SK-N-SH (cell line): ENCODE data around the gene ZNF891.
A peak's percentile ranks its signal among the peaks of the same experiment; 100 is the strongest.

Experiments
- FOSL2 ChIP-seq: IDR thresholded peaks from 2 replicates; pipeline ENCODE4 v1.4.0; 2012; ENCODE audit warnings: low read depth, mild to moderate bottlenecking, moderate library complexity, borderline replicate concordance
- GABPA ChIP-seq: IDR thresholded peaks from 2 replicates; pipeline ENCODE4 v1.4.0; 2012; ENCODE audit warnings: low read depth, mild to moderate bottlenecking
- POLR2AphosphoS5 ChIP-seq: IDR thresholded peaks from 2 replicates; pipeline ENCODE4 v1.6.1; 2012; ENCODE audit warnings: low read depth, low read length
- RCOR1 ChIP-seq: fragments of 150-350 bp; IDR thresholded peaks from 2 replicates; pipeline ENCODE4 v1.6.1; 2017; ENCODE audit warnings: antibody characterized with exemption, low read length
- TAF1 ChIP-seq: IDR thresholded peaks from 2 replicates; pipeline ENCODE4 v1.6.1; 2012; ENCODE audit warnings: low read depth, mild to moderate bottlenecking, low read length, moderate library complexity, borderline replicate concordance
- TEAD4 ChIP-seq: IDR thresholded peaks from 2 replicates; pipeline ENCODE4 v1.4.0; 2012; ENCODE audit warnings: mild to moderate bottlenecking, borderline replicate concordance; ENCODE audit not compliant: insufficient read depth
- TF ChIP-seq, protein P1 (sequence below): fragments of 200-600 bp; sonication (generic); IDR thresholded peaks from 2 replicates; pipeline ENCODE4 v1.6.1; 2017; ENCODE audit warnings: antibody characterized with exemption, mild to moderate bottlenecking, moderate library complexity
- TF ChIP-seq, protein P2 (sequence below): IDR thresholded peaks from 2 replicates; pipeline ENCODE4 v1.6.1; 2012; ENCODE audit warnings: mild to moderate bottlenecking, low read depth, low read length, moderate library complexity

DNA sequence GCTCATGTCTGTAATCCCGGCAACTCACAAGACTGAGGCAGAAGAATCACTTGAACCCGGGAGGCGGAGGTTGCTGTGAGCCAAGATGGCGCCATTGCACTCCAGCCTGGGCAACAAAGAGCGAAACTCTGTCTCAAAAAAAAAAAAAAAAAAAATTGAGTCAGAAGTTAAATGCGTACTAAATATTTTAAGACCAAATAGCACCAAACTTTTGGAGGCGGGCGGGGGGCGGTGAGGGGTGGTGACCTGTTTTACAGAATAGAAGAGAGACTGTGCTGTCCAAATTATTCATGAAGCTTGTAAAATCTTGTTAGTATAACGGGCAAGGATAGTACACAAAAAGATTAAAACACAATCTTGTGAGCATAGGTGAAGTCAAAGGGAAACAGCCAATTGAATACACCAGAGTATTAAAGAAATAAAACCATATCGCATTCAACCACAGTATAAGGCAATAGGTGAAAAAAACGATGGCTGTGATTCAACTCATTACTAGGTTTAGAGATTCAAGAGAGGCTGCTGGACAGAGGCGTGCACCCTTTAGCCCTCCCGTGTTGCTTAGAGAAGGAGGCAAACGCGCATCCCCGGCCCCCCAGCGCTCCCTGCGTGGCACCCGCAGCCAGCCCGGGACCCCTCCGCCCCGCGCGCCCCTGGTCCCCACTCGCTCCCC is 571 bp downstream of the ZNF891 start:
- TF ChIP-seq GABPA (no peak), TEAD4 (no peak), POLR2AphosphoS5 (no peak), RCOR1 (no peak), TAF1 (no peak), FOSL2 (no peak)
- TF ChIP-seq, protein P1, sequence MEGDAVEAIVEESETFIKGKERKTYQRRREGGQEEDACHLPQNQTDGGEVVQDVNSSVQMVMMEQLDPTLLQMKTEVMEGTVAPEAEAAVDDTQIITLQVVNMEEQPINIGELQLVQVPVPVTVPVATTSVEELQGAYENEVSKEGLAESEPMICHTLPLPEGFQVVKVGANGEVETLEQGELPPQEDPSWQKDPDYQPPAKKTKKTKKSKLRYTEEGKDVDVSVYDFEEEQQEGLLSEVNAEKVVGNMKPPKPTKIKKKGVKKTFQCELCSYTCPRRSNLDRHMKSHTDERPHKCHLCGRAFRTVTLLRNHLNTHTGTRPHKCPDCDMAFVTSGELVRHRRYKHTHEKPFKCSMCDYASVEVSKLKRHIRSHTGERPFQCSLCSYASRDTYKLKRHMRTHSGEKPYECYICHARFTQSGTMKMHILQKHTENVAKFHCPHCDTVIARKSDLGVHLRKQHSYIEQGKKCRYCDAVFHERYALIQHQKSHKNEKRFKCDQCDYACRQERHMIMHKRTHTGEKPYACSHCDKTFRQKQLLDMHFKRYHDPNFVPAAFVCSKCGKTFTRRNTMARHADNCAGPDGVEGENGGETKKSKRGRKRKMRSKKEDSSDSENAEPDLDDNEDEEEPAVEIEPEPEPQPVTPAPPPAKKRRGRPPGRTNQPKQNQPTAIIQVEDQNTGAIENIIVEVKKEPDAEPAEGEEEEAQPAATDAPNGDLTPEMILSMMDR, result no peak
- TF ChIP-seq, protein P2, sequence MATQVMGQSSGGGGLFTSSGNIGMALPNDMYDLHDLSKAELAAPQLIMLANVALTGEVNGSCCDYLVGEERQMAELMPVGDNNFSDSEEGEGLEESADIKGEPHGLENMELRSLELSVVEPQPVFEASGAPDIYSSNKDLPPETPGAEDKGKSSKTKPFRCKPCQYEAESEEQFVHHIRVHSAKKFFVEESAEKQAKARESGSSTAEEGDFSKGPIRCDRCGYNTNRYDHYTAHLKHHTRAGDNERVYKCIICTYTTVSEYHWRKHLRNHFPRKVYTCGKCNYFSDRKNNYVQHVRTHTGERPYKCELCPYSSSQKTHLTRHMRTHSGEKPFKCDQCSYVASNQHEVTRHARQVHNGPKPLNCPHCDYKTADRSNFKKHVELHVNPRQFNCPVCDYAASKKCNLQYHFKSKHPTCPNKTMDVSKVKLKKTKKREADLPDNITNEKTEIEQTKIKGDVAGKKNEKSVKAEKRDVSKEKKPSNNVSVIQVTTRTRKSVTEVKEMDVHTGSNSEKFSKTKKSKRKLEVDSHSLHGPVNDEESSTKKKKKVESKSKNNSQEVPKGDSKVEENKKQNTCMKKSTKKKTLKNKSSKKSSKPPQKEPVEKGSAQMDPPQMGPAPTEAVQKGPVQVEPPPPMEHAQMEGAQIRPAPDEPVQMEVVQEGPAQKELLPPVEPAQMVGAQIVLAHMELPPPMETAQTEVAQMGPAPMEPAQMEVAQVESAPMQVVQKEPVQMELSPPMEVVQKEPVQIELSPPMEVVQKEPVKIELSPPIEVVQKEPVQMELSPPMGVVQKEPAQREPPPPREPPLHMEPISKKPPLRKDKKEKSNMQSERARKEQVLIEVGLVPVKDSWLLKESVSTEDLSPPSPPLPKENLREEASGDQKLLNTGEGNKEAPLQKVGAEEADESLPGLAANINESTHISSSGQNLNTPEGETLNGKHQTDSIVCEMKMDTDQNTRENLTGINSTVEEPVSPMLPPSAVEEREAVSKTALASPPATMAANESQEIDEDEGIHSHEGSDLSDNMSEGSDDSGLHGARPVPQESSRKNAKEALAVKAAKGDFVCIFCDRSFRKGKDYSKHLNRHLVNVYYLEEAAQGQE, result peak; percentile 76
